Measurements from ENCODE around the gene GTPBP4. TPM values are rescaled to one million over a fixed set of nuclear protein-coding genes. Genes with fewer than 3 reads are reported as not detected.

Gene GTPBP4
- total RNA-seq = 10 to 100 TPM; 14.4 to 37.2 (median 28.5) TPM

- peak within 1 kb of the TSS; percentile 97 for H3K4me3 ChIP-seq
- TF ChIP-seq POLR2AphosphoS5 (IDR thresholded peaks at IDR 0.05) = peak in 2 of 3 donors; percentile 73 to 76
- no peak for TF ChIP-seq EP300 (IDR thresholded peaks at IDR 0.05)
- TF ChIP-seq POLR2A (IDR thresholded peaks at IDR 0.05) = peak in 1 of 2 donors; percentile 55
- TF ChIP-seq, protein P1, sequence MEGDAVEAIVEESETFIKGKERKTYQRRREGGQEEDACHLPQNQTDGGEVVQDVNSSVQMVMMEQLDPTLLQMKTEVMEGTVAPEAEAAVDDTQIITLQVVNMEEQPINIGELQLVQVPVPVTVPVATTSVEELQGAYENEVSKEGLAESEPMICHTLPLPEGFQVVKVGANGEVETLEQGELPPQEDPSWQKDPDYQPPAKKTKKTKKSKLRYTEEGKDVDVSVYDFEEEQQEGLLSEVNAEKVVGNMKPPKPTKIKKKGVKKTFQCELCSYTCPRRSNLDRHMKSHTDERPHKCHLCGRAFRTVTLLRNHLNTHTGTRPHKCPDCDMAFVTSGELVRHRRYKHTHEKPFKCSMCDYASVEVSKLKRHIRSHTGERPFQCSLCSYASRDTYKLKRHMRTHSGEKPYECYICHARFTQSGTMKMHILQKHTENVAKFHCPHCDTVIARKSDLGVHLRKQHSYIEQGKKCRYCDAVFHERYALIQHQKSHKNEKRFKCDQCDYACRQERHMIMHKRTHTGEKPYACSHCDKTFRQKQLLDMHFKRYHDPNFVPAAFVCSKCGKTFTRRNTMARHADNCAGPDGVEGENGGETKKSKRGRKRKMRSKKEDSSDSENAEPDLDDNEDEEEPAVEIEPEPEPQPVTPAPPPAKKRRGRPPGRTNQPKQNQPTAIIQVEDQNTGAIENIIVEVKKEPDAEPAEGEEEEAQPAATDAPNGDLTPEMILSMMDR (IDR thresholded peaks at IDR 0.05) = no peak
- peaks cover 29% of the 10 kb centered on the region for H3K4me1 ChIP-seq
- H3K36me3 ChIP-seq = peaks cover 4% of the 10 kb centered on the region
- peak; percentile 99 for DNase-seq (ENCODE audit: low spot score in 2 of 2)
- no peaks in the 10 kb centered on the region for H3K9me3 ChIP-seq
- no peaks in the 10 kb centered on the region for H3K27me3 ChIP-seq
- under 1% methylated on average over 37 of the region's 74 CpGs for WGBS
- peak within 1 kb of the TSS; percentile 89 for H3K27ac ChIP-seq
Observed at GRCh38 chr10:987870-988666, at the start of gene GTPBP4. Gene GTPBP4, plus strand, starts transcription at chr10:988434. Its CDS starts 46 bp downstream, at chr10:988480.

DNA sequence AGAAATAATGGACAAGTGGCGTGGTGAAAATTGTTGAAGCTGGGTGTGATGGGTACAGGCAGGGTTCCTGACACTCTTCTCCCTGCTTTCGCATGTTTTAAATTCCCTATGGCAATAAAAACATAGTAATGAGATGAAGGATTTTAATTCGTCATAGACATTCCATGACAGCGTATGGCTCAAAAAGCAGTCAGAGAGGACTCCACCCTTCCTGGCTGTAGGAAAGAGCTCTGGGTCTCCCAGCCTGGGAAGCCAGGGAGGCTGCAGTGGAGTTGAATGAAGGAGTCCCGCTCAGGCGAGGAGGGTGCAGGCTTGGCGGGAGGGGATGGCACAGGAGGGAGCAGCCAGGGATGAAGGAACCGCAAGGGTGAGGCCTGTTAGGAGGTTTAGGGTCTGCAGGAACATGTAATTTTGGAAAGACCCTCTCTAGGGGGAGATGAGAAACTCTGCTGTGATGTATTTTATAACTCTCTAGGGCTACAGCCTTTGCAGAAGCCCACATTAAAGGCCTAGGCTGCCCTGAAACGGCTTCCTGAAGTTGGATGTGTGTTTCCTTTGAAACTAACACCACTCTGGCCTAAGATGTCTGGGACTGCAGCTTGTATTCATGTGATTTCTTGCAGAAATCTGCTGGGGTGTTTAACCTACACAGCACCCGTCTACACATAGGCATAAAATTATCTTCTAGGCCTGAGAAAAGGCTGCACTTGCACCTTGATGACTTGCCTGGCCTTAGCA is 49.1 kb upstream of the GTPBP4 start:
- Histone ChIP-seq H3K4me1 (peaks cover 7% of the 10 kb centered on the region), H3K4me3 (no peak overlapping the region), H3K27me3 (no peaks in the 10 kb centered on the region), H3K36me3 (no peaks in the 10 kb centered on the region), H3K27ac (no peak overlapping the region), H3K9me3 (no peaks in the 10 kb centered on the region)
- 77% methylated on average over 10 of the region's 10 CpGs for WGBS
- DNase-seq (ENCODE audit: low spot score in 2 of 2) = peak; percentile 24 to 38
- TF ChIP-seq POLR2AphosphoS5 (IDR thresholded peaks at IDR 0.05) = no peak
- no peak for TF ChIP-seq POLR2A (IDR thresholded peaks at IDR 0.05)
- no peak for TF ChIP-seq EP300 (IDR thresholded peaks at IDR 0.05)
- TF ChIP-seq, protein P1 (IDR thresholded peaks at IDR 0.05) = no peak

- Histone ChIP-seq H3K4me1 (peaks cover 18% of the 10 kb centered on the region), H3K9me3 (no peaks in the 10 kb centered on the region), H3K27me3 (no peaks in the 10 kb centered on the region), H3K4me3 (no peak overlapping the region), H3K36me3 (no peaks in the 10 kb centered on the region), H3K27ac (peak overlapping the region; percentile 77)
- TF ChIP-seq, protein P1 (IDR thresholded peaks at IDR 0.05) = no peak
- TF ChIP-seq EP300 (IDR thresholded peaks at IDR 0.05) = no peak
- TF ChIP-seq POLR2A (IDR thresholded peaks at IDR 0.05) = no peak
- TF ChIP-seq POLR2AphosphoS5 (IDR thresholded peaks at IDR 0.05) = no peak
- DNase-seq (ENCODE audit: low spot score in 2 of 2) = no peak
- WGBS = 95% methylated on average over 17 of the region's 17 CpGs
Observed at GRCh38 chr10:943334-944033, 44.8 kb upstream of the GTPBP4 start.

GRCh38 chr10:944034-944831 is 44.0 kb upstream of the GTPBP4 start:
- Histone ChIP-seq H3K4me1 (peaks cover 18% of the 10 kb centered on the region), H3K27me3 (no peaks in the 10 kb centered on the region), H3K36me3 (no peaks in the 10 kb centered on the region), H3K9me3 (no peaks in the 10 kb centered on the region), H3K4me3 (peak overlapping the region; percentile 30), H3K27ac (peak overlapping the region; percentile 77)
- WGBS = 40% methylated on average over 13 of the region's 14 CpGs
- peak; percentile 86 to 88 for DNase-seq (ENCODE audit: low spot score in 2 of 2)
- no peak for TF ChIP-seq POLR2AphosphoS5 (IDR thresholded peaks at IDR 0.05)
- TF ChIP-seq, protein P1 (IDR thresholded peaks at IDR 0.05) = no peak
- TF ChIP-seq EP300 (IDR thresholded peaks at IDR 0.05) = no peak
- no peak for TF ChIP-seq POLR2A (IDR thresholded peaks at IDR 0.05)
